Fibroblast of skin of back (primary cell): ENCODE measurements around the gene SLC35C1.

ENCODE experiments used
- DNase-seq: peaks from one replicate; pipeline ENCODE4 v3.0.0-alpha.2; 2013

The SLC35C1 gene

GRCh38 chr11:45846974-45847910 lies 42.3 kb downstream of the SLC35C1 start, which contains the start of gene CRY2:
CRY2 (plus strand) TSS chr11:45847475; CDS start chr11:45847491, 16 bp downstream.
- peak; percentile 97 for DNase-seq

DNA sequence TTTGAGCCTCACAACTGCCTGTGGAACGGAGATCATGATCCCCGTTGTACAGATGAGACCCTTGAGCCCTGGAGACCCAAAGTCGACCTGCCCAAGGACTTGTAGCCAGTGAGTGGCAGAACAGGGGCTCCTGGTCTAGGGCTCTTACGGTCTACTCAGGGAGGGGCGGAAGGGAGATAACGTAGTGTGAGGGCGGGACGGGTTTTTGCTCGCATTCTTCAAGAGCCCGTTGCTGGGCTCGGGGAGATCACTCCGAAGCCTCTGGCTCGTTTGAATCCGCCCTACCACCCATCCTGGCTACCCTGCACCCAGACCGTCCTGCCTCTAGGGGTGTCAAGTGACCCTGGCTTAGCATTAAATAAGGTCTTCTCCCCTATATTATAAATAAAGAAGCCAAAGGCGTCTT lies 43.0 kb downstream of the SLC35C1 start:
- peak; percentile 64 for DNase-seq

GRCh38 chr11:45848654-45849081 lies 43.7 kb downstream of the SLC35C1 start:
- no peak for DNase-seq

DNA sequence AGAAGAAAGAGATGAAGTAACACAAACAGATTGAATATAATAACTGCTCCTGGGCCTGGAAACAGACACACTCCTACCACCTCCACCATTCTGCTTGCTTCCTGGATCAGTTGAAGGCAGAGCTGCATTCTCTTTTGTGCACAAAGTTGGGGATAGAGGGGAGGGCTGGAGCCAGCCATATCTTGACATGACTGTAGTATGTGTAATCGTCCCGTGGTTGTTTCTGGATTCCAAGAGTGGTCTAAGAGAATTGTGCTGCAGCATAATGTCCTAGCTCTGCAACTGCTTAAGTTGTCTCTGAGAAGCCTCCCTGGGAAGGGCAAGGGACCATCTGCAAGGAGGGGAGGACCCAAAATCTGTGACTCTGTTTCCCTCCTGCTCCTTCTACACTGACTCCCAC lies 45.5 kb downstream of the SLC35C1 start:
- DNase-seq: peak; percentile 63

DNA sequence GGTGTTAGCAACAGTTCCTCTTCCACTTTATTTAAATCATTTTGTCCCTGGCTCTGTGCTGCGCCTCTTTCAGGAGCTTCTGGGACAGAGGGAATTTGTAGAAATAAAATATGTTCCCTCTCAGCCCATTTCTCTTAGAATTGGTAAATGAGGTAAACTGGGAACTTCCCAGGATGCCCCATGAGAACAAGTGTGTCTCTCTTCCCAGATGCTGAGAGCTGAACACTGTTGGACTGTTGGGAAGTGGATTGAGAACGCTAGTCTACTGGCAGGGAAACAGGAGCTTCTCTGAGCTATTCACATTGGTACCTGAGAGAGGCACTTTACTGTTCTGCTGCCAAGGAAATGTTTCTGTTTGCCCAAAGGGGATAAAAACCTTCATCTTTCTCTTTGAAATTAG lies 46.3 kb downstream of the SLC35C1 start:
- DNase-seq: no peak

GRCh38 chr11:45852018-45852711 lies 47.2 kb downstream of the SLC35C1 start:
- no peak for DNase-seq

DNA sequence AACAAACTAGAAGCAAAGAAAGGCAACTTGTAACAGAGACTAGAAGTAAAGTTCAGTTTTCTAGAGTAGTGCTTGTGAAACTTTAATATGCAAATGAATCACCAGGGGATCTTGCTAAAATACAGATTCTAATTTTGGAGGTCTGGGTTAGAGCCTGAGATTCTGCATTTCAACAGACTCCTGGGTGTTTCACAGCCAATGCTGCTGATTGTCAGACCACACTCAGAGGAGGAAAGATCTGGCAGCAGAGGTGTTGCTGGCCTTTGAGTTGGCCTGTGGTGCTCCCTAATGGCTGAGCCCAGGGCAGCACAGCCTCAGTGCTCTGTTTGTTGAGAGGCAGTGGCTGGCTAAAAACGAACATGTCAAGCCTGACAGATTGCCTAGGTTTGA lies 47.8 kb downstream of the SLC35C1 start:
- DNase-seq: no peak

- DNase-seq: no peak
These were observed 48.6 kb downstream of the SLC35C1 start for GRCh38 chr11:45853332-45854219.

GRCh38 chr11:45855308-45855707 lies 50.4 kb downstream of the SLC35C1 start:
- DNase-seq: no peak

DNA sequence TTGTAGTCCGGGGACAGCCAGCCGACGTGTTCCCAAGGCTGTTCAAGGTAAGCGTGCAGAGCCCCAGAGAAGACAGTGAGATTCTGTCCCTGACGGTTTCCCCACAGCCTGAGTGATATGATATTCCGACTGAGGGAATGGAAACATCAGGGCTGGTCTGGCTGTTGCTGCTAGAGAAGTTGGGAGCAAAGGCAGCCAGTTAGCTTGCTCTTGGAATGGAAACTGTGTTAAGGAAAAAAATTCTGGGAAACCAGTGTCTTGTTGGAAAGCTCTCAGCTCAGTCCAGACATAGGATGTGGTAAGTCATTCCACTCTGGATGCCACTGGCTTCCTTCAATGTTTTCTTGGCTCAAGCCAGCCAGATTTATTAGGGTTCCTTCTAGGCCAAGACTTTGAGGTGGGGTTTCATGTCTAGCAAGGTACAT lies 51.1 kb downstream of the SLC35C1 start:
- no peak for DNase-seq

- DNase-seq: peak; percentile 72
These were observed 53.1 kb downstream of the SLC35C1 start for GRCh38 chr11:45857961-45858474.

GRCh38 chr11:45858751-45859398 lies 53.9 kb downstream of the SLC35C1 start:
- no peak for DNase-seq

GRCh38 chr11:45859661-45860140 lies 54.8 kb downstream of the SLC35C1 start:
- peak; percentile 96 for DNase-seq

DNA sequence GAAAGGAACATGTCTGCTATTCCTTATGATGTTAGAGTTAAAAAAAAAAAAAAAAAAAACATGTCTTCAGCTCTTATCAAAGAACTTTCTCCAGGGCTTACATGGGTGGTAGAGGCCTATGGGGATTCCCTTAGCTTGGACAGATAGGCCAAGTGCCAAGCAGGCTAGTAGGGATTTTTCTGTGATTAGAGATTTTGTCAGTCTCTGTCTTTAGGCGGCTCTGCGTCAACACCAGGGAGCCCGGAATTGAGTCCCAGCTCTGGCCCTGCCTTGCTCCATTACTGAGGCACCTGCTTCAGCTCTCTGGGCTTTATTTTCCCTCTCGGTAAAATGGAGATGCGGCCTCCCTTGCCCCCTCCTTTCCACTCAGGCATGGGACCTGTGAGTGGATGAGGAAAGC lies 55.4 kb downstream of the SLC35C1 start:
- DNase-seq: no peak

DNA sequence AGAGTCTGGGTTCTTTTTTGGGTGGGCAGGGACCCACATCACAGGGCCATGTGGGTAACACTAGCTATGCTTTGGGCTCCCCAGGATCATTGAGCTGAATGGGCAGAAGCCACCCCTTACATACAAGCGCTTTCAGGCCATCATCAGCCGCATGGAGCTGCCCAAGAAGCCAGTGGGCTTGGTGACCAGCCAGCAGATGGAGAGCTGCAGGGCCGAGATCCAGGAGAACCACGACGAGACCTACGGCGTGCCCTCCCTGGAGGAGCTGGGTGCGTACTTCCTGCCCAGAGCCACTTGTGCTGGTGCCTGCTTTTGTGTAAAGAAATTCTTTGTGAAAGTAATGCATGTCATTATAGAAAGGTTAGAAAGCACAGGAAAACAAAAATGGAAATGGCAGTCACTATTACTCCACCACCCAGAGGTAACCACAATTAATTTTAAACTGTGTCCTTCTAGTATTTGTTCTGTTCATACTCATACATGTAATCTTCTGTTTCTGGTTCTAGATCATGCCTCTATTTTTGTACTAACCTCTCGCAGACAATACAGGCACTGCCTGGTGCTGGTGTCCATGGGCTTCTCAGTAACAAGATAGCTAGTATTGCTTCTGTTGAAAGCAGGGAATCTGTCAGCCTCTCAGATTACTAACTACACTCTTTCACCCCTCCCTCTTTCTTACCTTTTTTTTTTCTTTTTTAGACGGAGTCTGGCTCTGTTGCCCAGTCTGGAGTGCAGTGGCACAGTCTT lies 56.0 kb downstream of the SLC35C1 start:
- DNase-seq: no peak
